Neural progenitor cell (in vitro differentiated cells): Measurements from ENCODE around the gene GRAMD4. TPM values are rescaled to one million over a fixed set of nuclear protein-coding genes. Genes with fewer than 3 reads are reported as not detected.

Source experiments
- DNase-seq: peaks from one replicate; pipeline ENCODE4 v3.0.0-alpha.2; 2016; ENCODE audit warnings: low spot score
- H2AFZ ChIP-seq: fragments of 200-600 bp; sonication (generic); replicated peaks from 2 replicates; pipeline ENCODE4 v1.6.1; 2016; ENCODE audit warnings: antibody characterized with exemption
- H3F3A ChIP-seq: fragments of 200-600 bp; sonication (generic); 2 replicates; pipeline ENCODE4 v1.6.1; 2016; ENCODE audit warnings: antibody characterized with exemption, low read depth
- H3K27ac ChIP-seq: fragments of 200-600 bp; sonication (generic); 2 replicates; pipeline ENCODE4 v1.5.1; 2016; ENCODE audit warnings: mild to moderate bottlenecking
- H3K27me3 ChIP-seq: fragments of 200-600 bp; sonication (generic); 2 replicates; pipeline ENCODE4 v1.6.1; 2016; ENCODE audit warnings: mild to moderate bottlenecking, moderate library complexity
- H3K36me3 ChIP-seq: fragments of 200-600 bp; sonication (generic); 2 replicates; pipeline ENCODE4 v1.5.1; 2016
- H3K4me1 ChIP-seq: fragments of 200-600 bp; sonication (generic); 2 replicates; pipeline ENCODE4 v1.6.1; 2016; ENCODE audit warnings: mixed run types
- H3K4me2 ChIP-seq: fragments of 200-600 bp; sonication (generic); 2 replicates; pipeline ENCODE4 v1.6.1; 2016
- H3K4me3 ChIP-seq: fragments of 200-600 bp; sonication (generic); 2 replicates; pipeline ENCODE4 v1.5.1; 2016
- H3K79me2 ChIP-seq: fragments of 200-600 bp; sonication (generic); 2 replicates; pipeline ENCODE4 v1.6.1; 2016; ENCODE audit warnings: low read depth
- H3K9ac ChIP-seq: fragments of 200-600 bp; sonication (generic); 2 replicates; pipeline ENCODE4 v1.6.1; 2016
- H3K9me3 ChIP-seq: fragments of 200-600 bp; sonication (generic); 2 replicates; pipeline ENCODE4 v1.5.1; 2016; ENCODE audit warnings: low read depth
- H4K20me1 ChIP-seq: fragments of 200-600 bp; sonication (generic); 2 replicates; pipeline ENCODE4 v1.6.1; 2016; ENCODE audit warnings: low read depth
- H3K27ac Mint-ChIP-seq: 3 replicates; pipeline ENCODE4 v1.8.0; 2021; ENCODE audit warnings: mixed read lengths
- H3K27me3 Mint-ChIP-seq: 2 replicates; pipeline ENCODE4 v1.8.0; 2022; ENCODE audit warnings: low read depth, mild to moderate bottlenecking, inconsistent platforms, moderate library complexity, mixed read lengths; ENCODE audit not compliant: insufficient read depth
- H3K36me3 Mint-ChIP-seq: 3 replicates; pipeline ENCODE4 v1.8.0; 2021; ENCODE audit warnings: mixed read lengths
- H3K4me1 Mint-ChIP-seq: 3 replicates; pipeline ENCODE4 v1.8.0; 2021; ENCODE audit warnings: mixed read lengths
- H3K4me3 Mint-ChIP-seq: 3 replicates; pipeline ENCODE4 v1.8.0; 2021; ENCODE audit warnings: mild to moderate bottlenecking, moderate library complexity, mixed read lengths
- H3K9me3 Mint-ChIP-seq: 3 replicates; pipeline ENCODE4 v1.8.0; 2020; ENCODE audit warnings: mixed read lengths
- EZH2 ChIP-seq: fragments of 200-600 bp; sonication (generic); IDR thresholded peaks from 2 replicates; pipeline ENCODE4 v1.6.1; 2017; ENCODE audit warnings: antibody characterized with exemption, mild to moderate bottlenecking, moderate library complexity
- EZH2phosphoT487 ChIP-seq: fragments of 200-600 bp; sonication (generic); IDR thresholded peaks from 2 replicates; pipeline ENCODE4 v1.6.1; 2017; ENCODE audit warnings: antibody characterized with exemption
- total RNA-seq: library from RNA; depleted of rRNA; stranded (reverse); fragments of >200 nt; gene quantifications from 2 replicates; pipeline ENCODE4 v1.2.3, GENCODE V29; 2015; ENCODE audit warnings: low replicate concordance
- TF ChIP-seq, protein P1 (sequence below): fragments of 200-600 bp; sonication (generic); IDR thresholded peaks from 2 replicates; pipeline ENCODE4 v1.5.1; 2017; ENCODE audit warnings: antibody characterized with exemption, mild to moderate bottlenecking

GRAMD4 gene
- total RNA-seq, 1 donor from 2014 or later = 32.2 TPM

DNA sequence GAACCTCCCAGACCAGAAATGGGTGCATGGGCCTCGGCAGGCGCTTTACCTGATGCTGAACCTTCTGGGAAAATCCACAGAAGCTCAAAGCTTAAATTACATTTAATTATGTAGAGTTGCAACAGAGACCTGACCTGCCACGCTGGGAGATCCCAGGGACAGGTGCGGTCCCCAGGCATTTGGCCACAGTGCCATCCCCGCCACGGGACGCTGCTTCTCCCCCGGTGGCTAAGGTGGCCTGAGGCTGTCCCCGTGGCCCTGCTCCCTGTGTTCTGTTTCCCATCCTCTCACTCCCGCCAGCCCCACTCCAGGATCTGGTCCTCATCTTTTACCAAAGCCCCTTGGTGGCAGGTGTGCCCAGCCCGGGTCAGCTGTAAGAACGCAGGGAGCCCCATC lies 39.6 kb downstream of the GRAMD4 start:
- H3K9me3 ChIP-seq = no peaks in the 10 kb centered on the region
- no peaks in the 10 kb centered on the region for H3K36me3 ChIP-seq
- no peaks in the 10 kb centered on the region for H3F3A ChIP-seq
- no peak overlapping the region for H3K4me3 Mint-ChIP-seq
- no peak for TF ChIP-seq EZH2
- no peak for TF ChIP-seq EZH2phosphoT487
- TF ChIP-seq, protein P1, sequence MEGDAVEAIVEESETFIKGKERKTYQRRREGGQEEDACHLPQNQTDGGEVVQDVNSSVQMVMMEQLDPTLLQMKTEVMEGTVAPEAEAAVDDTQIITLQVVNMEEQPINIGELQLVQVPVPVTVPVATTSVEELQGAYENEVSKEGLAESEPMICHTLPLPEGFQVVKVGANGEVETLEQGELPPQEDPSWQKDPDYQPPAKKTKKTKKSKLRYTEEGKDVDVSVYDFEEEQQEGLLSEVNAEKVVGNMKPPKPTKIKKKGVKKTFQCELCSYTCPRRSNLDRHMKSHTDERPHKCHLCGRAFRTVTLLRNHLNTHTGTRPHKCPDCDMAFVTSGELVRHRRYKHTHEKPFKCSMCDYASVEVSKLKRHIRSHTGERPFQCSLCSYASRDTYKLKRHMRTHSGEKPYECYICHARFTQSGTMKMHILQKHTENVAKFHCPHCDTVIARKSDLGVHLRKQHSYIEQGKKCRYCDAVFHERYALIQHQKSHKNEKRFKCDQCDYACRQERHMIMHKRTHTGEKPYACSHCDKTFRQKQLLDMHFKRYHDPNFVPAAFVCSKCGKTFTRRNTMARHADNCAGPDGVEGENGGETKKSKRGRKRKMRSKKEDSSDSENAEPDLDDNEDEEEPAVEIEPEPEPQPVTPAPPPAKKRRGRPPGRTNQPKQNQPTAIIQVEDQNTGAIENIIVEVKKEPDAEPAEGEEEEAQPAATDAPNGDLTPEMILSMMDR = no peak
- no peaks in the 10 kb centered on the region for H3K36me3 Mint-ChIP-seq
- H3K4me1 ChIP-seq = no peaks in the 10 kb centered on the region
- H3K4me2 ChIP-seq = no peak overlapping the region
- H2AFZ ChIP-seq = no peak overlapping the region
- peaks cover 4% of the 10 kb centered on the region for H4K20me1 ChIP-seq
- peaks cover 10% of the 10 kb centered on the region for H3K4me1 Mint-ChIP-seq
- peaks cover 5% of the 10 kb centered on the region for H3K27me3 Mint-ChIP-seq
- H3K27me3 ChIP-seq = no peaks in the 10 kb centered on the region
- no peaks in the 10 kb centered on the region for H3K9me3 Mint-ChIP-seq
- DNase-seq = no peak
- no peaks in the 10 kb centered on the region for H3K79me2 ChIP-seq
- no peak overlapping the region for H3K27ac ChIP-seq
- H3K27ac Mint-ChIP-seq = no peak overlapping the region
- no peak overlapping the region for H3K9ac ChIP-seq
- H3K4me3 ChIP-seq = no peak overlapping the region

DNA sequence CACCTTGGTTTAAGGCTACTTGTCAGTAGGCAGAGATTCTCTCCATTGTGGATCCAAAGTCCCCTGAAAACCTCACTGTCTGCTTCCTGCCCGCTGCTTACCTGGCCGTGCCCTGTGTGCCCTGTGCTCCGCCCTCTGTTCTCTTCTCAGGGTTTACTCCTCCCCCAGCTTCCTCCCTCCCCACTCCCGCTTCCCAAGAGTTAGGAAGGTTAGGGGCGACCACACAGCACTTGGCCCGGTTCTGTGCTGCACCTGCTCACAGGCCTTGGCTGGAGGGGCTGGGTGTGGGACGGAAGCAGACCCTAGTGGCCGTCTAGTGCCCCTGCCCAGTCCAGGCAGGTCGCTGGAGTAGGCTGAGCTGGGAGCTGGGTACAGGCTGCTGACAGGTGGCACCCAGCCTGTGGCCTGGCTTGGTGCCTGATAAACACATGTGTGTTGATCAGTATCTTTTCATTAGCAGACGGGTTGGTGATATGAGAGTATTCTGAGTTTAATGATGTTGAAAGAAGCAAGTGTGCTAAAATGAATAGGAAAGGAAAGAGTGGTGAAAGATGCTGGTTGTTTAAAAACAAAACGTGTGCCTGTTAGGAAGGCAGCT lies 40.5 kb downstream of the GRAMD4 start:
- Histone ChIP-seq H3K27me3 (no peaks in the 10 kb centered on the region), H3K27ac (no peak overlapping the region), H3K4me3 (no peak overlapping the region), H3K9me3 (no peaks in the 10 kb centered on the region), H3F3A (no peaks in the 10 kb centered on the region), H2AFZ (no peak overlapping the region), H3K4me2 (no peak overlapping the region), H4K20me1 (peaks cover 4% of the 10 kb centered on the region), H3K36me3 (no peaks in the 10 kb centered on the region), H3K79me2 (no peaks in the 10 kb centered on the region), H3K9ac (no peak overlapping the region), H3K4me1 (no peaks in the 10 kb centered on the region)
- no peak for TF ChIP-seq EZH2
- TF ChIP-seq EZH2phosphoT487 = no peak
- TF ChIP-seq, protein P1 = peak; percentile 10
- no peak overlapping the region for H3K27ac Mint-ChIP-seq
- H3K4me1 Mint-ChIP-seq = peaks cover 10% of the 10 kb centered on the region
- no peaks in the 10 kb centered on the region for H3K9me3 Mint-ChIP-seq
- H3K36me3 Mint-ChIP-seq = no peaks in the 10 kb centered on the region
- no peak overlapping the region for H3K4me3 Mint-ChIP-seq
- DNase-seq = no peak
- H3K27me3 Mint-ChIP-seq = peaks cover 5% of the 10 kb centered on the region

DNA sequence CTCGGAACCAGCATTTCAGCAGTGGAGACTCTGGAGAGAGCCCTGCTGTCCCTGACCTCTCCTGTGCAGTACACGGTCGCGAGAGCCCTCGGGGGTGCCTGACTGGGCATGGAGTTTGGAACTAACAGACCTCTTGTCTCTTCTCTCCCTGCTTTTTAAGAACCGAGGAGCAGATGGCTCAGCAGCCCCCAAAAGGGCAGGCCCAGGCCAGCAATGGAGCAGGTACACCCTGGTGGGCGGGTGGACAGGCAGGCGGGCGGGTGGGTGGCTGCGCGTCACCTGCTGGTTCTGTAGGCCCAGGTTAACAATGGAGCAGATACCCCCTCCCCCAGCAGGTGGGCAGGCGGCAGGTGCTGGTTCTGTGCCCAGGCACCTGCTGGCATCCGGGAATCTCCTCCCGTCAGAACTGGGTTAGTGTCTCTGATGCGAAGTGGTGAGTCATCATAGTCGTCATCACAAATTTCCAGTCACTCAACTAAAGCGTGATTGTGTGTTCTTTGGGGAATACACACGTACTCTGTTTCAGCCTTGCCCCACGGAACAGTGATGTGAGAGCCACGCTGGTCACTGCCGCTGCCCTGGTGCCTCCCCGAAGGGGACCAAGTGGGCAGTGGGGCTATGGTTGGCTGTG lies 41.1 kb downstream of the GRAMD4 start:
- DNase-seq = no peak
- H3K4me3 Mint-ChIP-seq = no peak overlapping the region

More for the DNA sequence above, 41.1 kb downstream of the GRAMD4 start:
- Histone ChIP-seq H3K9ac (no peak overlapping the region), H2AFZ (no peak overlapping the region), H3K36me3 (no peaks in the 10 kb centered on the region), H3F3A (no peaks in the 10 kb centered on the region), H3K27ac (no peak overlapping the region), H3K9me3 (no peaks in the 10 kb centered on the region), H3K4me3 (no peak overlapping the region), H3K27me3 (no peaks in the 10 kb centered on the region), H3K4me2 (no peak overlapping the region), H3K79me2 (no peaks in the 10 kb centered on the region), H3K4me1 (no peaks in the 10 kb centered on the region), H4K20me1 (peaks cover 7% of the 10 kb centered on the region)
- Mint-ChIP-seq H3K27ac (no peak overlapping the region), H3K9me3 (no peaks in the 10 kb centered on the region), H3K36me3 (no peaks in the 10 kb centered on the region), H3K4me1 (peaks cover 10% of the 10 kb centered on the region), H3K27me3 (peaks cover 5% of the 10 kb centered on the region)
- TF ChIP-seq EZH2phosphoT487 (no peak), EZH2 (no peak)
- TF ChIP-seq, protein P1 = no peak
